Brain pericyte (primary cell): Measurements from ENCODE around the gene ZNF593.

Source experiments
- DNase-seq: peaks from one replicate; pipeline ENCODE4 v3.0.0-alpha.2; 2012; ENCODE audit warnings: low read depth, low spot score

The ZNF593 gene

DNA sequence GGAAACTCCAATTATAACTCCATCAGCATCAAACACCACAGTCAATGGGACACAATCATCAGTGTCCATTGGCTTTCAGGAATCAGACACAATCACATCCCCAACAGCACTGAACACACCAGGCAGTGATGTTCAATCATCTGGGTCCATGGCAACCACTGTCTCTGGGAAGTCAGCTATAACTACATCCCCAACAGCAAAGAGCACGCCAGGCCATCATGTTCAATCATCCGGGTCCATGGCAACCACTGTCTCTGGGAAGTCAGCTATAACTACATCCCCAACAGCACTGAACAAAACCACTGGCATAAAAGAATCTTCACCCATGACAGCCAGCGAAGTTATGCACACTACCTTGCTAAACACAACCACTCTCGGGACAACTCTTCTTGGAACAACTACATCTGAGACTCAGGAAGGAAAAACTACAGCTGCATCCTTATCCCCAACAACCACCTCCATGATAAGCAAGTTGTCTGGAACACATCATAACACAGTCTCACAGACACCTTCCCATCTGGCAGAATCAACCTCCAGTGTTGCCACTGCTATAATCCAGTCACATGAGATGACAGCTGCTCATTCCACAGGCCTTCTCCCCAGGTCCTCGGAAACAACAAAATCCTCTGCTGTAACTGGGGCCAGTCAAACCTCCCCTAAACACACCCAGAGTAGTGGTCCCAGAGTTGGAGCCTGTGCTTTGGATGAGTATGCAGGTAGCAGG lies 40.6 kb downstream of the ZNF593 start:
- DNase-seq = no peak

DNA sequence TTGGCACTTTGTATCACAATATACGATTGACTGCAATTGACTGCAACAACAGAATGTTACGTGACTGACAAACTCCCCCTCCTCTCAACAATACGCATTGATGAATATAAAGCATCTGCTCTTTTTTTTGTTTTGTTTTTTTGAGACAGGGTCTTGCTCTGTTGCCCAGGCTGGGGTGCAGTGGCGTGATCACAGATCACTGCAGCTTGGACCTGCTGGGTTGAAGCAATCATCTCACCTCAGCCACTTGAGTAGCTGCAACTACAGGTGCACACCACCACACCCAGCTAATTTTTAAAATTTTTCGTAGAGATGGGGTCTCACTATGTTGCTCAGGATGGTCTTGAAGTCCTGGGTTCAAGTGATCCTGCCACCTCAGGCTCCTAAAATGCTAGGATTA lies 43.0 kb downstream of the ZNF593 start:
- no peak for DNase-seq

DNA sequence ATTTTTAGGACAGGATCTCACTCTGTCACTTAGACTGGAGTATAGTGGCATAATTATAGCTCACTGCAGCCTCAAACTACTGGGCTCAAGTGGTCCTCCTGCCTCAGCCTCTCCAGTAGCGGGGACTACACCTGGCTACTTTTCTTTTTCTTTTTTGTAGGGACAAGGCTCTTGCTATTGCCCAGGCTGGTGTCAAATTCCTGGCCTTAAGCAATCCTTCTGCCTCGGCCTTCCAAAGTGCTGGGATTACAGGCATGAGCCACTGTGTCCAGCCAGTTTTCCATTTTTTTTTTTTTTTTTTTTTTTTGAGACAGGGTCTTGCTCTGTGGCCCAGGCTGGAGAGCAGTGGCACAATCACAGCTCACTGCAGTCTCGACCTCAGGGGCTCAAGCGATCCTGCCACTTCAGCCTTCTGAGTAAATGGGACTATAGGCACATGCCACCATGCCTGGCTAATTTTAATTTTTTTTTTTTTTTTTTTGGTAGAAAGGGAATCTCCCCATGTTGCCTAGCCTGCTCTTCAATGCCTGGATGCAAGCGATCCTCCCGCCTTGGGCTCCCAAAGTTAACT lies 43.7 kb downstream of the ZNF593 start:
- no peak for DNase-seq

DNA sequence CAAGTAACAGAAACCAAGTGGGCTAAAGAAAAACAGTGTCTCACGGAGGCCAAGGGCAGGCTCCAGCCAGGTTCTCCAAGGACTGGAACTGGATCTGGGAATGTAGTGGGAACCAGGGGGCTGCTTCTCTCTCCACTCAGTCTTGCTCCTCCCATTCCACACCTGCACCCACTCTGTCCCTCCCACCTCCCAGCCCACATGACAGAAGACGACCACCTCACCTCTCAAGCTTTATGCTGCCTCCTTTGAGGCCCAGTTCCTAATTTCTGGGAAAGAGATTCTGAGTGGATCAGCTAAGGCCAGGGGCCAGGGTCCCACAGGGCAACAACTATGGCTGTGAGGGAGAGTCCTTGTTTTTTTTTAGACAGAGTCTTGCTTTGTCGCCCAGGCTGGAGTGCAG lies 45.5 kb downstream of the ZNF593 start:
- no peak for DNase-seq

DNA sequence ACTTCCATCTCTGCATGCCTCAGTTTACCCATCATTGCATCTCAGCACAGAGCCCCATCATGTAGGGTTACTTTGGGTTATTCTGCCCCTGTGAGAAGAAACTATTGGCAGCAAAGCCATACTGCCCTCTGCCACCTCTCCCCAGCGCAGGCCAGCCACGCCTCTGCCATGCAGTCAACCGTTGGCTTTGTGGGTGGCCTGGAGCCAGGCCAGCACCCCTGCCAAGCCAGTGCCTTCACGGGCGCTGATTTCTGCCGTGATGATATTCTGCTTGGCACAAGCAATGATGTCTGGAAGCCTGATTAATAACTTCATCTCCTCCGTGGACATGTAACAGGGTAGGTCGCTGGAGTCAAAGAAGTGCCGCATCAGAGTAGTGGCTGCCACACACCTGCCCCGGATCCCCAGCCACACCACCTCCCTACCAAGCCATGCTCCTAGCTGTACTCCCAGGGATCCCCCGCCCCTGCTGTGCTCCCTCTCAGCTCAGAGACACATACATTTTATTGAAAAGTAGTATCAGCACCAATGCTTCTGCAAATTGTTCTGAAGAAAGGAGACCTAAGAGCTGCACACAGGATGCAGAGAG lies 49.3 kb downstream of the ZNF593 start:
- no peak for DNase-seq
